ENCODE measurements around the gene EFHD2.

DNA sequence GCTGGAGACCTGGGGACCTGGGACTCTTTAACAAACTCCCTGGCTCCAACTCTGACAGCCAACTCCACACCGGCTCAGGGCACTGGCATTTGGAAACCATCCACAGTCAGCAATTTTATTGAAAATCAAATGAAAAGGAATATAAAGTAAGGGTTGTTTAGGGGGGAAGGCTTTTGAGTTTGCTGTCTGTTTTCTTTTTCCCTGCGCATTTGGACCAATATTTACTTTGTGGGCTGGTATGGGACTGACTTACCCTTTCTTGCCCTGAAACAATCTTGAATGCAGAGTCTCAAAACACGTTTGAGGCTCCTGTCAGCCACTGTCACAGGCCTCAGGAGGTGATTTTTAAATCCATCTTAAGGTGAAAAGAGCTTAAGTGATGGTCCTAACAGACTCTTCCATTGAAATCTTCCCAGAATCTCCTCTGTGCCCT lies 15.4 kb upstream of the EFHD2 start:
- TF ChIP-seq, protein P1, sequence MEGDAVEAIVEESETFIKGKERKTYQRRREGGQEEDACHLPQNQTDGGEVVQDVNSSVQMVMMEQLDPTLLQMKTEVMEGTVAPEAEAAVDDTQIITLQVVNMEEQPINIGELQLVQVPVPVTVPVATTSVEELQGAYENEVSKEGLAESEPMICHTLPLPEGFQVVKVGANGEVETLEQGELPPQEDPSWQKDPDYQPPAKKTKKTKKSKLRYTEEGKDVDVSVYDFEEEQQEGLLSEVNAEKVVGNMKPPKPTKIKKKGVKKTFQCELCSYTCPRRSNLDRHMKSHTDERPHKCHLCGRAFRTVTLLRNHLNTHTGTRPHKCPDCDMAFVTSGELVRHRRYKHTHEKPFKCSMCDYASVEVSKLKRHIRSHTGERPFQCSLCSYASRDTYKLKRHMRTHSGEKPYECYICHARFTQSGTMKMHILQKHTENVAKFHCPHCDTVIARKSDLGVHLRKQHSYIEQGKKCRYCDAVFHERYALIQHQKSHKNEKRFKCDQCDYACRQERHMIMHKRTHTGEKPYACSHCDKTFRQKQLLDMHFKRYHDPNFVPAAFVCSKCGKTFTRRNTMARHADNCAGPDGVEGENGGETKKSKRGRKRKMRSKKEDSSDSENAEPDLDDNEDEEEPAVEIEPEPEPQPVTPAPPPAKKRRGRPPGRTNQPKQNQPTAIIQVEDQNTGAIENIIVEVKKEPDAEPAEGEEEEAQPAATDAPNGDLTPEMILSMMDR (IDR thresholded peaks at IDR 0.05), result no peak
- no peak for TF ChIP-seq EP300 (IDR thresholded peaks at IDR 0.05; ENCODE audit: low read depth)
- no peak for TF ChIP-seq POLR2A (IDR thresholded peaks at IDR 0.05)

Data from transverse colon (tissue), 3 donors.